Karpas-422 (cell line): ENCODE data around the gene SMIM36. TPM values are rescaled to one million over a fixed set of nuclear protein-coding genes. Genes with fewer than 3 reads are reported as not detected.
"Not testable (repeated sequence)": the region's sequence is repeated elsewhere in the genome, so short reads cannot be mapped to it uniquely, and the experiment has no call there.

Experiments used
- DNase-seq: peaks from one replicate; pipeline ENCODE4 v3.0.0-alpha.2; 2015
- H2AFZ ChIP-seq: fragments of 200-600 bp; sonication (generic); 2 replicates; pipeline ENCODE4 v1.6.1; 2014; ENCODE audit warnings: antibody characterized with exemption, low read length, mixed read lengths
- H3K27ac ChIP-seq: fragments of 200-600 bp; sonication (generic); 2 replicates; pipeline ENCODE4 v1.5.1; 2014; ENCODE audit warnings: mild to moderate bottlenecking, low read length, moderate library complexity
- H3K27me3 ChIP-seq: fragments of 200-600 bp; sonication (generic); 2 replicates; pipeline ENCODE4 v1.6.1; 2014; ENCODE audit warnings: low read length, mixed read lengths
- H3K36me3 ChIP-seq: fragments of 200-600 bp; sonication (generic); 2 replicates; pipeline ENCODE4 v1.6.1; 2014; ENCODE audit warnings: low read length, mixed read lengths; ENCODE audit not compliant: insufficient read depth
- H3K4me1 ChIP-seq: fragments of 200-600 bp; sonication (generic); 2 replicates; pipeline ENCODE4 v1.6.1; 2014; ENCODE audit warnings: mild to moderate bottlenecking, low read length, mixed read lengths
- H3K4me2 ChIP-seq: fragments of 200-600 bp; sonication (generic); 2 replicates; pipeline ENCODE4 v1.6.1; 2014; ENCODE audit warnings: low read length, low read depth, mild to moderate bottlenecking; ENCODE audit not compliant: poor library complexity, severe bottlenecking
- H3K4me3 ChIP-seq: fragments of 200-600 bp; sonication (generic); 2 replicates; pipeline ENCODE4 v1.5.1; 2014; ENCODE audit warnings: mild to moderate bottlenecking, antibody characterized with exemption, low read length, mixed read lengths
- H3K79me2 ChIP-seq: fragments of 200-600 bp; sonication (generic); 2 replicates; pipeline ENCODE4 v1.6.1; 2014; ENCODE audit warnings: mild to moderate bottlenecking, low read length, mixed read lengths
- H3K9ac ChIP-seq: fragments of 200-600 bp; sonication (generic); 2 replicates; pipeline ENCODE4 v1.6.0; 2014; ENCODE audit warnings: low read length
- H3K9me2 ChIP-seq: fragments of 200-600 bp; sonication (generic), shearing (Covaris generic); replicated peaks from 2 replicates; pipeline ENCODE4 v1.6.0; 2014; ENCODE audit warnings: mild to moderate bottlenecking, low read length, moderate library complexity; ENCODE audit not compliant: insufficient read depth
- H3K9me3 ChIP-seq: fragments of 300-700, 200-600 bp; sonication (generic); 2 replicates; pipeline ENCODE4 v1.6.1; 2014; ENCODE audit warnings: low read length, mixed read lengths
- H4K20me1 ChIP-seq: fragments of 200-600 bp; sonication (generic); 2 replicates; pipeline ENCODE4 v1.6.1; 2014; ENCODE audit warnings: mild to moderate bottlenecking, antibody characterized with exemption, low read length, low read depth; ENCODE audit not compliant: insufficient read depth
- total RNA-seq: library from RNA; depleted of rRNA; stranded (reverse); fragments of >200 nt; shearing (Covaris generic); gene quantifications from 2 replicates; pipeline ENCODE4 v1.2.3, GENCODE V29; 2014; ENCODE audit warnings: low replicate concordance

Gene SMIM36
- total RNA-seq, 1 experiment from 2014 or later, result not detected

- DNase-seq, result no peak
- H3K4me2 ChIP-seq, result no peak overlapping the region
- no peaks in the 10 kb centered on the region for H3K36me3 ChIP-seq
- no peaks in the 10 kb centered on the region for H4K20me1 ChIP-seq
- H3K4me1 ChIP-seq, result peaks cover 11% of the 10 kb centered on the region
- H2AFZ ChIP-seq, result no peak overlapping the region
- no peaks in the 10 kb centered on the region for H3K9me3 ChIP-seq
- H3K27ac ChIP-seq, result no peak overlapping the region
- no peaks in the 10 kb centered on the region for H3K27me3 ChIP-seq
- no peak overlapping the region for H3K9ac ChIP-seq
- no peaks in the 10 kb centered on the region for H3K9me2 ChIP-seq
- H3K4me3 ChIP-seq, result no peak overlapping the region
- H3K79me2 ChIP-seq, result no peaks in the 10 kb centered on the region
Observed at GRCh38 chr17:55521186-55521585, 9.9 kb upstream of the SMIM36 start.

GRCh38 chr17:55520402-55520801 lies 9.2 kb upstream of the SMIM36 start:
- Histone ChIP-seq H3K27ac (no peak overlapping the region), H3K4me3 (no peak overlapping the region), H3K4me2 (no peak overlapping the region), H3K9me3 (no peaks in the 10 kb centered on the region), H3K79me2 (no peaks in the 10 kb centered on the region), H2AFZ (no peak overlapping the region), H3K9me2 (no peaks in the 10 kb centered on the region), H3K27me3 (no peaks in the 10 kb centered on the region), H3K9ac (no peak overlapping the region), H3K4me1 (peaks cover 11% of the 10 kb centered on the region), H3K36me3 (no peaks in the 10 kb centered on the region), H4K20me1 (no peaks in the 10 kb centered on the region)
- DNase-seq, result peak; percentile 16

- no peak overlapping the region for H3K27ac ChIP-seq
- no peaks in the 10 kb centered on the region for H3K9me2 ChIP-seq
Observed at GRCh38 chr17:55518510-55518909, 7.3 kb upstream of the SMIM36 start.

DNA sequence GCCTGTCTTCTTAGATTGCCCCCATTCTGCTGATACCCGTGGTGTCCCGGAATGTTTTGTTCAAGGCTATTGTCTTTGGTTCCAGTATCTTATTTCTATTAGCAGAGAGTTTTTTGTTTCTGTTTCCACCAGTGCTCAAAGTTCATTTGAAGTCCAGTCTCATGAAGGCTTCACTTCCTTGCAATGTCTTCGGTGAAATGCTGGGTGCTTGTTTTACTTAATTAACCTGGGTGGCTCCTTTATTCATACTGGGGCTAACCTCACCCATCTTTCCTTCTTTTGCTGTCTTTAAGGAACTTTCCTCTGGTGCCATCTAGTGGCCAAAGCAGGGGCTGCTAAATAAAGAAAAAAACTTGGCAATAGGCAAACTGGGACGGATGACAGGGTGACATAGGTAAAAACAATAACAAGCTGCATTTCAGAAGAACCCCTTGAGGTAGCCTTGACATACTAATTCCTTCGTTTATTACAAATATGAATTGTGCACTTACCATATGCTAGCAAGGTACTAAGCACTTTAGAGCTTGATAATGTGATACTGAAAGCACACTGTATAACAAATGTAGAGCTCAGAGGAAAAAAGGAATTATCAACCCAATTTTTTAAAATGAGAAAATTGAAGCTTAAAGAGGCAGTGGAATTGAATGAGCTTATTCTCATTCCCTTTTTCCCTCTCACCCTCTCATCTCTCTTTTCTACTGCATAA lies 2.8 kb upstream of the SMIM36 start:
- Histone ChIP-seq H3K9me3 (no peaks in the 10 kb centered on the region), H3K9me2 (no peaks in the 10 kb centered on the region), H3K9ac (no peak overlapping the region), H3K36me3 (no peaks in the 10 kb centered on the region), H2AFZ (no peak overlapping the region), H4K20me1 (no peaks in the 10 kb centered on the region), H3K4me1 (peaks cover 8% of the 10 kb centered on the region), H3K4me3 (no peak overlapping the region), H3K27ac (no peak overlapping the region), H3K27me3 (no peaks in the 10 kb centered on the region), H3K79me2 (no peaks in the 10 kb centered on the region), H3K4me2 (peak overlapping the region; percentile 19)
- peak; percentile 92 for DNase-seq

More at GRCh38 chr17:55518510-55518909, 7.3 kb upstream of the SMIM36 start:
- Histone ChIP-seq H3K4me2 (no peak overlapping the region), H3K79me2 (no peaks in the 10 kb centered on the region), H4K20me1 (no peaks in the 10 kb centered on the region), H3K9me3 (no peaks in the 10 kb centered on the region), H3K9ac (no peak overlapping the region), H3K36me3 (no peaks in the 10 kb centered on the region), H3K4me1 (peaks cover 5% of the 10 kb centered on the region), H2AFZ (no peak overlapping the region), H3K27me3 (no peaks in the 10 kb centered on the region), H3K4me3 (no peak overlapping the region)
- DNase-seq, result peak; percentile 9

DNA sequence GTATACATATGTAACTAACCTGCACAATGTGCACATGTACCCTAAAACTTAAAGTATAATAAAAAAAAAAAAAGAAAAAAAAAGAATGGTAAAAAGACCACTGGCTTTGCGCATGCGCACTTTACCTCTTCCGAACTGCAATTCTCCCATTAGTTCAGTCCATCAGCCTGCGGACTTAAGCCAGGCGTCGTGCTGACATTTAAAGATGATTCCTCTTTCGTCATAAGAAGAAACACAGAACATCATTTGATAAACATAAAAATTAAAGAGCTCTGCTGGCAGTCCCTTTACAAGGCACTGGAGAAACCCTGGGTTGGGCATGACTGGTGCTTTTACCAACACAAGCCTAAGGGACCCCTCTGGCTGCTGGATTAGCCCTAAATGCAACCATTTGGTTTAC lies 3.6 kb downstream of the SMIM36 start:
- not testable (repeated sequence) for H3K4me2 ChIP-seq, H3K36me3 ChIP-seq, H3K4me3 ChIP-seq, DNase-seq, H3K27ac ChIP-seq, H3K27me3 ChIP-seq, H3K79me2 ChIP-seq, H3K9me2 ChIP-seq, H3K9ac ChIP-seq, H2AFZ ChIP-seq, H3K9me3 ChIP-seq, H3K4me1 ChIP-seq, H4K20me1 ChIP-seq

DNA sequence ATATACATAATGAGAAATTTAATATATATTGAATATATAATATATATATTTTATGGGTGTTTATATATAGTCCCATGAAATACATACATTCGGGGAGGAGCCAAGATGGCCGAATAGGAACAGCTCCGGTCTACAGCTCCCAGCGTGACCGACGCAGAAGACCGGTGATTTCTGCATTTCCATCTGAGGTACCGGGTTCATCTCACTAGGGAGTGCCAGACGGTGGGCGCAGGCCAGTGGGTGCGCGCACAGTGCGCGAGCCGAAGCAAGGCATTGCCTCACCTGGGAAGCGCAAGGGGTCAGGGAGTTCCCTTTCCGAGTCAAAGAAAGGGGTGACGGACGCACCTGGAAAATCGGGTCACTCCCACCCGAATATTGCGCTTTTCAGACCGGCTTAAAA lies 9.6 kb downstream of the SMIM36 start:
- not testable (repeated sequence) for H3K9ac ChIP-seq, H3K27ac ChIP-seq, H4K20me1 ChIP-seq, H3K79me2 ChIP-seq, H2AFZ ChIP-seq, H3K4me1 ChIP-seq, H3K9me3 ChIP-seq, H3K4me2 ChIP-seq, DNase-seq, H3K9me2 ChIP-seq, H3K4me3 ChIP-seq, H3K27me3 ChIP-seq, H3K36me3 ChIP-seq

- Histone ChIP-seq H3K27me3 (no peaks in the 10 kb centered on the region), H2AFZ (peak overlapping the region; percentile 67; the same call in 1 of the 2 replicates), H3K4me2 (no peak overlapping the region), H3K36me3 (no peaks in the 10 kb centered on the region), H3K9ac (no peak overlapping the region), H3K9me3 (no peaks in the 10 kb centered on the region), H4K20me1 (no peaks in the 10 kb centered on the region), H3K79me2 (no peaks in the 10 kb centered on the region), H3K9me2 (no peaks in the 10 kb centered on the region), H3K4me3 (no peak overlapping the region), H3K27ac (no peak overlapping the region), H3K4me1 (no peaks in the 10 kb centered on the region)
- peak; percentile 37 for DNase-seq
Observed at GRCh38 chr17:55500103-55500502, 11.1 kb downstream of the SMIM36 start.

- no peak overlapping the region for H2AFZ ChIP-seq
- H3K36me3 ChIP-seq, result no peaks in the 10 kb centered on the region
- H3K9me3 ChIP-seq, result no peaks in the 10 kb centered on the region
- H3K9ac ChIP-seq, result no peak overlapping the region
- no peak overlapping the region for H3K27ac ChIP-seq
- no peaks in the 10 kb centered on the region for H3K9me2 ChIP-seq
- DNase-seq, result peak; percentile 33
- H3K79me2 ChIP-seq, result no peaks in the 10 kb centered on the region
- no peaks in the 10 kb centered on the region for H4K20me1 ChIP-seq
- H3K27me3 ChIP-seq, result no peaks in the 10 kb centered on the region
- no peaks in the 10 kb centered on the region for H3K4me1 ChIP-seq
- no peak overlapping the region for H3K4me2 ChIP-seq
- H3K4me3 ChIP-seq, result no peak overlapping the region
Observed at GRCh38 chr17:55496094-55496881, 15.0 kb downstream of the SMIM36 start.
